DND-41 (cell line): ENCODE measurements around the gene SDSL.

Experiments used
- ATAC-seq: fragments of 200-7000 bp; cut with Tn5 transposase; 3 replicates; pipeline ENCODE4 v1.9.1; 2021; ENCODE audit warnings: low read depth; ENCODE audit not compliant: insufficient read depth
- DNase-seq: peaks from one replicate; pipeline ENCODE4 v3.0.0-alpha.2; 2020
- H2AFZ ChIP-seq: 2 replicates; pipeline ENCODE4 v1.6.0; 2012; ENCODE audit warnings: low read depth, low read length
- H3K27ac ChIP-seq: 2 replicates; pipeline ENCODE4 v1.5.1; 2012; ENCODE audit warnings: low read length, inconsistent platforms
- H3K27me3 ChIP-seq: fragments of 200-600 bp; sonication (generic); 2 replicates; pipeline ENCODE4 v1.6.0; 2012; ENCODE audit warnings: low read length, mild to moderate bottlenecking, inconsistent platforms; ENCODE audit not compliant: insufficient read depth, poor library complexity
- H3K36me3 ChIP-seq: 2 replicates; pipeline ENCODE4 v1.5.1; 2012; ENCODE audit warnings: low read length, inconsistent platforms; ENCODE audit not compliant: insufficient read depth
- H3K4me1 ChIP-seq: 2 replicates; pipeline ENCODE4 v1.5.1; 2012; ENCODE audit warnings: mild to moderate bottlenecking, low read length; ENCODE audit not compliant: insufficient read depth
- H3K4me2 ChIP-seq: 2 replicates; pipeline ENCODE4 v1.6.0; 2012; ENCODE audit warnings: mild to moderate bottlenecking, moderate library complexity, low read length, inconsistent platforms; ENCODE audit not compliant: insufficient read depth
- H3K4me3 ChIP-seq, 2 experiments: fragments of 200-600 bp in 1 of 2; shearing (Covaris generic) in 1 of 2; 2 replicates each; pipeline ENCODE4 v1.5.1; 2012 to 2016; ENCODE audit warnings: inconsistent platforms in 2 of 2, low read length in 2 of 2, mild to moderate bottlenecking in 2 of 2, low read depth in 1 of 2, moderate library complexity in 1 of 2
- H3K79me2 ChIP-seq: 2 replicates; pipeline ENCODE4 v1.6.0; 2012; ENCODE audit warnings: low read length, inconsistent platforms; ENCODE audit not compliant: insufficient read depth
- H3K9ac ChIP-seq: 2 replicates; pipeline ENCODE4 v1.6.0; 2012; ENCODE audit warnings: low read depth, mild to moderate bottlenecking, inconsistent platforms, low read length, moderate library complexity
- H3K9me3 ChIP-seq: 2 replicates; pipeline ENCODE4 v1.5.1; 2012; ENCODE audit warnings: low read length, moderate library complexity, mild to moderate bottlenecking, inconsistent platforms; ENCODE audit not compliant: insufficient read depth, severe bottlenecking
- H4K20me1 ChIP-seq: 2 replicates; pipeline ENCODE4 v1.6.0; 2012; ENCODE audit warnings: low read length; ENCODE audit not compliant: insufficient read depth
- EZH2 ChIP-seq: IDR thresholded peaks from 3 replicates; pipeline ENCODE4 v1.6.1; 2012; ENCODE audit warnings: borderline replicate concordance, low read depth, mild to moderate bottlenecking, moderate library complexity, low read length, inconsistent platforms; ENCODE audit not compliant: severe bottlenecking
- TF ChIP-seq, protein P1 (sequence below): IDR thresholded peaks from 2 replicates; pipeline ENCODE4 v1.5.1; 2012; ENCODE audit warnings: borderline replicate concordance, low read length, moderate library complexity, mild to moderate bottlenecking; ENCODE audit not compliant: poor library complexity, severe bottlenecking; ENCODE audit errors: extremely low read depth

Gene SDSL

DNA sequence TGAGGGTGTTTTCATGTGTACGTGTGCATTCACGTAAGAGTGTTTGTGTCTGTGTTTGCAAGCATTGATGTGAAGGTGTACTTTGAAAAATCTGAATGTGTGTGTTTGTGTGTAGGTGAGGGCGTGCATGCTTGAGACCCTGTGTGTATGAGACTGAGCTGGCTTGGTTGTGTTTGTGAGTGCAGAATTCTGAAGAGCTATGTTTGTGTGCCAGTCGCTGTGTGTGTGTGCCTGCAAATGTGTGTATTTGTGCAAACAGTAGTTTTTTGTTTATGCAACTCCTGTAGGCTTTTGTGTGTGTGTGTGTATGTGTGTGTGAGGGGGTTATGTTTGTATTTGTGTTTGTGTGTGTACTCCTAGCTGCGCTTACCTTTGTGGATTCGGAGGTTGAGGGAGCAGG, 51.2 kb downstream of the SDSL start:
- Histone ChIP-seq H3K9ac (no peak overlapping the region), H3K27ac (no peak overlapping the region), H4K20me1 (0 out of 2 replicates have a peak, but pooled peaks cover 4% of the 10 kb centered on the region), H3K9me3 (no peaks in the 10 kb centered on the region), H3K4me3 (no peak overlapping the region), H2AFZ (no peak overlapping the region), H3K79me2 (no peaks in the 10 kb centered on the region), H3K4me2 (no peak overlapping the region), H3K27me3 (peaks cover 20% of the 10 kb centered on the region), H3K36me3 (no peaks in the 10 kb centered on the region), H3K4me1 (no peaks in the 10 kb centered on the region)
- ATAC-seq (no peak), DNase-seq (no peak)
- TF ChIP-seq, protein P1, sequence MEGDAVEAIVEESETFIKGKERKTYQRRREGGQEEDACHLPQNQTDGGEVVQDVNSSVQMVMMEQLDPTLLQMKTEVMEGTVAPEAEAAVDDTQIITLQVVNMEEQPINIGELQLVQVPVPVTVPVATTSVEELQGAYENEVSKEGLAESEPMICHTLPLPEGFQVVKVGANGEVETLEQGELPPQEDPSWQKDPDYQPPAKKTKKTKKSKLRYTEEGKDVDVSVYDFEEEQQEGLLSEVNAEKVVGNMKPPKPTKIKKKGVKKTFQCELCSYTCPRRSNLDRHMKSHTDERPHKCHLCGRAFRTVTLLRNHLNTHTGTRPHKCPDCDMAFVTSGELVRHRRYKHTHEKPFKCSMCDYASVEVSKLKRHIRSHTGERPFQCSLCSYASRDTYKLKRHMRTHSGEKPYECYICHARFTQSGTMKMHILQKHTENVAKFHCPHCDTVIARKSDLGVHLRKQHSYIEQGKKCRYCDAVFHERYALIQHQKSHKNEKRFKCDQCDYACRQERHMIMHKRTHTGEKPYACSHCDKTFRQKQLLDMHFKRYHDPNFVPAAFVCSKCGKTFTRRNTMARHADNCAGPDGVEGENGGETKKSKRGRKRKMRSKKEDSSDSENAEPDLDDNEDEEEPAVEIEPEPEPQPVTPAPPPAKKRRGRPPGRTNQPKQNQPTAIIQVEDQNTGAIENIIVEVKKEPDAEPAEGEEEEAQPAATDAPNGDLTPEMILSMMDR: no peak

DNA sequence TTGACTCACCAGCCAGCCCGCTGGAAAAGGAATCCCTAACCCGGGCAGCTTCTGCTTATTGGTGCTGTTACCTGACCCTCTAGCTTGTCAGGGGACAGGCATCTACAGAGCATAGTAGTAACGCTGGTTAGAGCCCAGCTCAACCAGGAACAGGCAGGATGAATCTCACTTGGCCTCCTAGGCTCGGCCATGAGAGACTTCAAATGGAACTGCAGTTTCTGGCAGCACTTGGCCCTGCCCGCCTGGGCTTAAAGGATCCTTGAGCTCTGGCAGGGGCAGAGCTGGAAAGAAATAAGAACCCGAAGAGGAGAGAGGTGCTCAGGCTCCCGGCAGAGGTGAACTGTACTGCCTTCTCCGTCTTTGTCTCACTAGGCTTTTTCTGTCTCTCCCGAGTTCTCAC, 51.8 kb downstream of the SDSL start:
- no peak overlapping the region for H3K4me3 ChIP-seq
- DNase-seq: no peak
- H3K9ac ChIP-seq: no peak overlapping the region
- ATAC-seq: no peak
- H2AFZ ChIP-seq: no peak overlapping the region
- H3K4me1 ChIP-seq: no peaks in the 10 kb centered on the region
- no peaks in the 10 kb centered on the region for H3K79me2 ChIP-seq
- H3K27me3 ChIP-seq: peaks cover 20% of the 10 kb centered on the region
- no peak overlapping the region for H3K27ac ChIP-seq
- no peaks in the 10 kb centered on the region for H3K36me3 ChIP-seq
- TF ChIP-seq, protein P1: no peak
- no peak for TF ChIP-seq EZH2
- H4K20me1 ChIP-seq: 0 out of 2 replicates have a peak, but pooled peaks cover 4% of the 10 kb centered on the region
- H3K4me2 ChIP-seq: no peak overlapping the region
- no peaks in the 10 kb centered on the region for H3K9me3 ChIP-seq

DNA sequence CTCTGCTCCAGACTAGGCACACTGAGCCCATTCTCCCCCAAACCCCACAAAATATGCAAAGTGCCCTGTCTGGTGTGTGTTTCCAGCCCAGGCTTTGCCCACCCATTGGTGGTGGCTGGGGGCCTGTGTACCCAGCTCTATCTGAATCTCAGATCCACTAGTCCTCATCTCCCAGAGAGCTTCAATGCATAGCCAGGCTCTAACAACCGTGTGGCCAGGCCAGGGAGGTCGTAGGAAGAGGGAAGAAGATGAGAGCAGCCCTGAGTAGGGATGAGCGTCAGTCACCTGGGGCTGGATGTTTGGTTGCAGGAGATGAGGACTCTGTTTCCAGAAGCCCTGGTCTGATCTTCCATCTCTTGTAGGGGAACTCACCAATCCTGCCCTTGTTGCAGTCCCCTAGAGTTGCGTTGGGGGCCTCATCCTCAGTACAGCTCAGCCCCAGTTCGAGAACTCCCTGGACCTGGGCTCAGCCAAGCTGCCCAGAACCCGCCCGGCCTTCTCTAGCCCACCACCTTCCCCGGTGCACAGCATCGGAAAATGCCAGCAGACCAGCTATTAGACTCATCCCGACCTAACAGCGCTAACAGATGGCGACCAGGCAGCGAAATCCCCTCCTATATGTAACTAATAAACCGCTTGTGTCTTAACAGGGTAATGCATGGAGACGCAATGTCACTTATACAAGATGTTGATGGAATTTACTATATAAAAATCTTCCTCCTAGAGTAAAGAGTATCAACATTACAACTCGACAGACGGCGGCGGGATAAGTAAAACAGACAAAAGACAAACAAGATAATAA, 52.7 kb downstream of the SDSL start:
- DNase-seq (no peak), ATAC-seq (no peak)
- Histone ChIP-seq H3K4me1 (no peaks in the 10 kb centered on the region), H3K36me3 (no peaks in the 10 kb centered on the region), H2AFZ (no peak overlapping the region), H4K20me1 (0 out of 2 replicates have a peak, but pooled peaks cover 4% of the 10 kb centered on the region), H3K9ac (no peak overlapping the region), H3K27me3 (peaks cover 20% of the 10 kb centered on the region), H3K27ac (no peak overlapping the region), H3K79me2 (no peaks in the 10 kb centered on the region), H3K9me3 (no peaks in the 10 kb centered on the region), H3K4me2 (no peak overlapping the region), H3K4me3 (no peak overlapping the region)
- TF ChIP-seq, protein P1: no peak
- TF ChIP-seq EZH2: no peak
